ENCODE results near the gene TNFSF9.
"Not testable (repeated sequence)": the region's sequence is repeated elsewhere in the genome, so short reads cannot be mapped to it uniquely, and the experiment has no call there.

TNFSF9 gene

DNA sequence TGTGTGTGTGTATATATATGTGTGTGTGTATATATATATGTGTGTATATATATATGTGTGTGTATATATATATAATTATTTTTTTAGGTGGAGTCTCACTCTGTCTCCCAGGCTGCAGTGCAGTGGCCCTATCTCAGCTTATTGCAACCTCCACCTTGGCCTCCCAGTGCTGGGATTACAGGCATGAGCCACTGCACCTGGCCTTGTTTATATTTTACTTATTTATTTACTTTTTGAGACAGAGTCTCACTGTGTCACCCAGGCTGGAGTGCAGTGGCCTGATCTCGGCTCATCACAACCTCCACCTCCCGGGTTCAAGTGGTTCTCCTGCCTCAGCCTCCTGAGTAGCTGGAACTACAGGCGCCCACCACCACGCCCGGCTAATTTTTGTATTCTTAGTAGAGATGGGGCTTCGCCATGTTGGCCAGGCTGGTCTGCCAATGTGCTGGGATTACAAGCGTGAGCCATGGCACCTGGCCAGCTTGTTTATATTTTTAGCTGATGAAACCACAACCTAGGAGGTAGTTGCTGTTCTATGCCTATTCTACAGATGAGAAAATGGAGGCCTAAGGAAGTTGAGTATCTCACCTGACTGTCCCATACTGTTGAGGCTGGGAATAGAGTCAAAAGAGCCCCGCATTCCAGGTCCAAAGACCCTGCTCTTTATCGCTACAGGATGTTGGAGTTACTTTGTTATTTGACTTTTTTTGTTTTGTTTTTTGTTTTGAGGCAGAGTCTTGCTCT, 22.6 kb upstream of the TNFSF9 start:
- DNase-seq (ENCODE audit: low spot score), result not testable (repeated sequence)

- DNase-seq (ENCODE audit: low spot score), result peak; percentile 15
Observed at GRCh38 chr19:6509118-6509971, 21.5 kb upstream of the TNFSF9 start.

- no peak for DNase-seq (ENCODE audit: low spot score)
Observed at GRCh38 chr19:6510618-6511017, 20.2 kb upstream of the TNFSF9 start.

DNA sequence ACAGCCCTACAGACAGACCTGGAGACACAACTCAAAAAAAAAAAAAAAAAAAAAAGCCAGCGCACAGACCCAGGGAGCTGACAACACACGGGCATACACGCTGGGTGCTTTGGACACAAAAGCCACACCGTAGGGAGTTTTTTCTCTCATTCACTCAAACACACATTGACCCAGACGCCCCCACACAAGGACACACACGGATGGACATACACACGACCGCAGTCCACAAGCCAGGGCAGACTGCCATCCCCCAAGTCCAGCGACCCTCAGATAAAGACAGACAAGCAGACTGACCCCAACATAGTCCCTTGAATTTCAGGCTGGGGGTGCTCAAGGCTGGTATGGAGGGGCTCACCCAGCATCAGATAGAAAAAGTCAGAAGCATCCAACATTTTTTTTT, 16.7 kb upstream of the TNFSF9 start:
- no peak for DNase-seq (ENCODE audit: low spot score)

- no peak for DNase-seq (ENCODE audit: low spot score)
Observed at GRCh38 chr19:6514926-6515544, 15.8 kb upstream of the TNFSF9 start.

GRCh38 chr19:6516018-6516658, 14.7 kb upstream of the TNFSF9 start:
- DNase-seq (ENCODE audit: low spot score), result peak; percentile 97

- peak; percentile 94 for DNase-seq (ENCODE audit: low spot score)
Observed at GRCh38 chr19:6516659-6517291, 14.1 kb upstream of the TNFSF9 start.

GRCh38 chr19:6518145-6518911, 12.5 kb upstream of the TNFSF9 start:
- no peak for DNase-seq (ENCODE audit: low spot score)

DNA sequence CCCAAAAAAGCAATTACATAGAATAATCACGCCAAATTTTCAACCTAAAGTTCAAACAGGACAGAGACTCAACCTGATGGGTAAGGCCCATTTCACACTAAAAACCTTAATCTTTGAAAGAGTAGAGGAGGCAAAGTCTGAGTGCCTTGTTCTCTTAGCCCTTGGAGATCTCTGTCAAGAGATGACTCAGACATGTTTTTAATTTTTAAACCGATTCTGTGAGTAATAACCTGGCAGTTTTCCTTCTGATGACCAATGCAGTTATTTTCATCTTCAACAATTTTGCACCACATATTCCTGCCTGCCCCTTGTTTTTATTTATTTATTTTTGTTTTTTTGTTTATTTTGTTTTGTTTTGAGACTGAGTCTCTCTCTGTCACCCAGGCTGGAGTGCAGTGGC, 11.5 kb upstream of the TNFSF9 start:
- peak; percentile 86 for DNase-seq (ENCODE audit: low spot score)

DNA sequence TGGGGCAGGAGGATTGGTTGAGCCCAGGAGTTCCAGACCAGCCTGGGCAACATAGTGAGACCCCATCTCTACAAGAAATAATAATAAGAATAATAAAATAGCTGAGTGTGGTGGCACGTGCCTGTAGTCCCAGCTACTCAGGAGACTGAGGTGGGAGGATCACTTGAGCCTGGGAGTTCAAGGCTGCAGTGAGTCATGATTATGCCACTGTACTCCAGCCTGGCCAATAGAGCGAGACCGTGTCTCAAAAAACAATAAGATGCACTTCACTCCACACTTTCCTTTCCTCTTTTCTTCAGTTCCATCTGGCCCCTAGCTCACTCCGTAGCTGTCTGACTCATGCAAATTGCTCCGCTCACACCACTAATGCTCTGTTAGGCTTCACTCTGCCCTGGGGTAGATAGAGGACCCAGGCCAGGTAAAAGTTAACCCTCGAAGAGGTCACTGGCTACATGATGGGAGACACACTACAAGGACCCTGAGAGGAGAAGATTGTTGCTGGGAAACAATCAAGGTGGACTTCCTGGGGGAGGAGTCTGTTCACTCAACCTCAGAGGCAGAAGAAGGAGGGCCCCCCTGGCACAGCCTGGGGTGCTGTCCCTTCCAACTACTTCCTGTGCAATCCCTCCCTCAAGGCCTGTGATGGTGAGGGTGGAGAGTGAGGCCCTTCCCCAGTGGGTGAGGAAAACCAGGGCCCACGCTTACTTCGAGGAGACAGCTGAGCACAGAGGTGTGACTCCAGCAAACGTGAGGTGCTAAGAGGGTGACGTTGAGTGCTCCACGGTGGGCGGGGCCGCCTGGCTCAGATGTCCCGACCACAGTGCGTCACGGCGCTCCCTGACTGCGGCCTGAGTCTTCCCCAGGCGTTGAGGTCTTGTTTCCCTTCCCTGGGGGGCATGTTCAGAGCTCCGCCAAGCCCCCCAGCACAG, 8.8 kb upstream of the TNFSF9 start:
- DNase-seq (ENCODE audit: low spot score), result no peak

- DNase-seq (ENCODE audit: low spot score), result no peak
Observed at GRCh38 chr19:6522712-6523111, 8.1 kb upstream of the TNFSF9 start.

DNA sequence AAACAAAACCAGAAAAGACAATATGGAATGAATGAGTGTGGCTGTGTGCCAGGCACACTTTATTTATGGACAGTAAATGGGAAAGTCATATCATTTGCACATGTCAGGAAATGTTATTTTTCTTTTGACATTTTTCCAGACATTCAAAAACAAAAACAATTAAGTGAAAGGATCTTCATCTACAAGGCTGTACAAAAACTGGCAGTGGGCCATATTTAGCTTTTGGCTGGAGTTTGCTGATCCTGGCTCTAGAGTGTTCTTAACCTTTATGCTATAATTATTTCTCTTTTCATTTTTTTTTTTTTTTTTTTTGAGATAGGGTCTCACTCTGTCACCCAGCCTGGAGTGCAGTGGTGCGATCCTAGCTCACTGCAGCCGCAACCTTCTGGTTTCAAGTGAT, 6.5 kb upstream of the TNFSF9 start:
- DNase-seq (ENCODE audit: low spot score), result no peak

- DNase-seq (ENCODE audit: low spot score), result no peak
Observed at GRCh38 chr19:6527893-6528543, 2.8 kb upstream of the TNFSF9 start.

GRCh38 chr19:6528544-6529121, 2.2 kb upstream of the TNFSF9 start:
- no peak for DNase-seq (ENCODE audit: low spot score)

GRCh38 chr19:6529351-6529750, 1.5 kb upstream of the TNFSF9 start:
- no peak for DNase-seq (ENCODE audit: low spot score)

GRCh38 chr19:6529937-6530385, 865 bp upstream of the TNFSF9 start:
- no peak for DNase-seq (ENCODE audit: low spot score)

- DNase-seq (ENCODE audit: low spot score), result no peak
Observed at GRCh38 chr19:6531163-6531955, 533 bp downstream of the TNFSF9 start.

- no peak for DNase-seq (ENCODE audit: low spot score)
Observed at GRCh38 chr19:6531956-6532243, 1.1 kb downstream of the TNFSF9 start.

Data from GM03348 (cell line).